NCI-H526 (cell line): ENCODE measurements around the gene NRP1.

Experiments used
- DNase-seq, 2 experiments: peaks; one replicate each; lab custom pipeline; 2025; lab: John Stamatoyannopoulos, UW

Gene NRP1

GRCh38 chr10:33290321-33291052 is 44.0 kb downstream of the NRP1 start:
- DNase-seq, result no peak

GRCh38 chr10:33289776-33290175 is 44.7 kb downstream of the NRP1 start:
- DNase-seq, result no peak

- DNase-seq, result no peak
Observed at GRCh38 chr10:33288127-33288526, 46.3 kb downstream of the NRP1 start.

GRCh38 chr10:33287112-33287511 is 47.4 kb downstream of the NRP1 start:
- no peak for DNase-seq

- DNase-seq, result no peak
Observed at GRCh38 chr10:33286157-33286934, 48.1 kb downstream of the NRP1 start.

- no peak for DNase-seq
Observed at GRCh38 chr10:33284945-33285344, 49.5 kb downstream of the NRP1 start.

- no peak for DNase-seq
Observed at GRCh38 chr10:33279811-33280602, 54.5 kb downstream of the NRP1 start.

- no peak for DNase-seq
Observed at GRCh38 chr10:33279276-33279675, 55.2 kb downstream of the NRP1 start.

- DNase-seq, result no peak
Observed at GRCh38 chr10:33278198-33278597, 56.3 kb downstream of the NRP1 start.

- DNase-seq, result no peak
Observed at GRCh38 chr10:33277135-33277536, 57.3 kb downstream of the NRP1 start.

- no peak for DNase-seq
Observed at GRCh38 chr10:33276282-33276923, 58.1 kb downstream of the NRP1 start.

- DNase-seq, result no peak
Observed at GRCh38 chr10:33274096-33274785, 60.2 kb downstream of the NRP1 start.

- DNase-seq, result peak in 1 of 2 experiments; percentile 65
Observed at GRCh38 chr10:33273295-33274002, 61.0 kb downstream of the NRP1 start.

- DNase-seq, result no peak
Observed at GRCh38 chr10:33272635-33273034, 61.8 kb downstream of the NRP1 start.

GRCh38 chr10:33271969-33272583 is 62.4 kb downstream of the NRP1 start:
- no peak for DNase-seq

GRCh38 chr10:33270971-33271370 is 63.5 kb downstream of the NRP1 start:
- DNase-seq, result no peak

GRCh38 chr10:33267708-33268107 is 66.8 kb downstream of the NRP1 start:
- DNase-seq, result no peak

- DNase-seq, result no peak
Observed at GRCh38 chr10:33265621-33266020, 68.8 kb downstream of the NRP1 start.

- DNase-seq, result no peak
Observed at GRCh38 chr10:33263453-33263852, 71.0 kb downstream of the NRP1 start.

GRCh38 chr10:33262871-33263270 is 71.6 kb downstream of the NRP1 start:
- no peak for DNase-seq
